H9 (cell line): ENCODE results near the gene ABCA4. TPM values are rescaled to one million over a fixed set of nuclear protein-coding genes. Genes with fewer than 3 reads are reported as not detected.

Source experiments
- DNase-seq: peaks from one replicate; pipeline ENCODE4 v3.0.0-alpha.2; 2017
- H2AFZ ChIP-seq: one replicate; pipeline ENCODE4 v1.6.1; 2013; ENCODE audit warnings: mild to moderate bottlenecking, low read length, control low read depth, moderate library complexity
- H2AK5ac ChIP-seq: 2 replicates; pipeline ENCODE4 v1.6.1; 2013; ENCODE audit warnings: low read length, control low read depth, mixed read lengths; ENCODE audit not compliant: insufficient read length
- H2BK120ac ChIP-seq: one replicate; pipeline ENCODE4 v1.6.1; 2013; ENCODE audit warnings: low read depth, mild to moderate bottlenecking, low read length, control low read depth, inconsistent platforms; ENCODE audit not compliant: poor library complexity, severe bottlenecking
- H2BK12ac ChIP-seq: 2 replicates; pipeline ENCODE4 v1.6.1; 2013; ENCODE audit warnings: low read length, control low read depth, mixed read lengths, low read depth; ENCODE audit not compliant: insufficient read length
- H2BK15ac ChIP-seq: 2 replicates; pipeline ENCODE4 v1.6.1; 2013; ENCODE audit warnings: low read depth, low read length, control low read depth
- H2BK20ac ChIP-seq: one replicate; pipeline ENCODE4 v1.6.1; 2013; ENCODE audit warnings: low read depth, mild to moderate bottlenecking, low read length, control low read depth, inconsistent platforms; ENCODE audit not compliant: poor library complexity, severe bottlenecking
- H2BK5ac ChIP-seq: 2 replicates; pipeline ENCODE4 v1.6.1; 2013; ENCODE audit warnings: low read length, control low read depth, mixed read lengths; ENCODE audit not compliant: insufficient read length
- H3K14ac ChIP-seq: 2 replicates; pipeline ENCODE4 v1.6.1; 2013; ENCODE audit warnings: low read length, control low read depth; ENCODE audit not compliant: insufficient read depth
- H3K18ac ChIP-seq: 2 replicates; pipeline ENCODE4 v1.6.1; 2013; ENCODE audit warnings: low read depth, mild to moderate bottlenecking, mixed read lengths, low read length, control low read depth; ENCODE audit not compliant: insufficient read length
- H3K23ac ChIP-seq: 2 replicates; pipeline ENCODE4 v1.6.1; 2013; ENCODE audit warnings: low read length, control low read depth, mixed read lengths, low read depth; ENCODE audit not compliant: insufficient read length
- H3K23me2 ChIP-seq: 2 replicates; pipeline ENCODE4 v1.6.1; 2013; ENCODE audit warnings: low read depth, mild to moderate bottlenecking, mixed read lengths, low read length, control low read depth; ENCODE audit not compliant: insufficient read length, poor library complexity, severe bottlenecking
- H3K27ac ChIP-seq: 2 replicates; pipeline ENCODE4 v1.5.1; 2013; ENCODE audit warnings: low read length, control low read depth, mixed read lengths, low read depth; ENCODE audit not compliant: insufficient read length
- H3K27me3 ChIP-seq: 2 replicates; pipeline ENCODE4 v1.6.1; 2013; ENCODE audit warnings: low read length, control low read depth, inconsistent platforms; ENCODE audit not compliant: insufficient read depth
- H3K4ac ChIP-seq: 2 replicates; pipeline ENCODE4 v1.6.1; 2013; ENCODE audit warnings: low read depth, mild to moderate bottlenecking, control low read depth, inconsistent platforms, low read length, moderate library complexity
- H3K4me1 ChIP-seq: 2 replicates; pipeline ENCODE4 v1.6.1; 2013; ENCODE audit warnings: low read length, control low read depth, inconsistent platforms; ENCODE audit not compliant: insufficient read depth
- H3K4me2 ChIP-seq: 2 replicates; pipeline ENCODE4 v1.6.1; 2013; ENCODE audit warnings: low read length, control low read depth, mixed read lengths; ENCODE audit not compliant: insufficient read length, insufficient read depth
- H3K56ac ChIP-seq: 2 replicates; pipeline ENCODE4 v1.6.1; 2013; ENCODE audit warnings: low read depth, mild to moderate bottlenecking, mixed read lengths, low read length, control low read depth; ENCODE audit not compliant: insufficient read length
- H3K79me1 ChIP-seq: 2 replicates; pipeline ENCODE4 v1.6.1; 2013; ENCODE audit warnings: low read depth, mild to moderate bottlenecking, moderate library complexity, low read length, control low read depth, inconsistent platforms; ENCODE audit not compliant: insufficient read depth, poor library complexity, severe bottlenecking
- H3K79me2 ChIP-seq: 2 replicates; pipeline ENCODE4 v1.6.1; 2013; ENCODE audit warnings: low read length, control low read depth, inconsistent platforms; ENCODE audit not compliant: insufficient read depth
- H3K9ac ChIP-seq: 2 replicates; pipeline ENCODE4 v1.6.1; 2013; ENCODE audit warnings: low read length, control low read depth, mixed read lengths; ENCODE audit not compliant: insufficient read length; ENCODE audit errors: extremely low read depth
- H3K9me3 ChIP-seq: one replicate; pipeline ENCODE4 v1.6.1; 2013; ENCODE audit warnings: low read depth, low read length, inconsistent platforms; ENCODE audit not compliant: control insufficient read depth
- H3T11ph ChIP-seq: one replicate; pipeline ENCODE4 v1.6.1; 2013; ENCODE audit warnings: mild to moderate bottlenecking, low read length, control low read depth, inconsistent platforms
- H4K20me1 ChIP-seq: one replicate; pipeline ENCODE4 v1.6.1; 2013; ENCODE audit not compliant: control insufficient read depth, insufficient read length, insufficient read depth
- H4K5ac ChIP-seq: 2 replicates; pipeline ENCODE4 v1.6.1; 2013; ENCODE audit warnings: low read depth, mild to moderate bottlenecking, mixed read lengths, low read length, control low read depth; ENCODE audit not compliant: insufficient read length
- H4K8ac ChIP-seq: replicated peaks from 2 replicates; pipeline ENCODE4 v1.6.1; 2013; ENCODE audit warnings: low read length, control low read depth, mixed read lengths, low read depth; ENCODE audit not compliant: insufficient read length
- H4K91ac ChIP-seq: 2 replicates; pipeline ENCODE4 v1.6.1; 2013; ENCODE audit warnings: low read depth, mild to moderate bottlenecking, moderate library complexity, mixed read lengths, low read length, control low read depth; ENCODE audit not compliant: insufficient read length
- H3K27ac Mint-ChIP-seq, 3 experiments: 2 replicates in 2 of 3; 3 replicates in 1 of 3; pipeline ENCODE4 v1.8.0; 2020 to 2021; ENCODE audit warnings: mixed read lengths in 3 of 3, mild to moderate bottlenecking in 1 of 3, moderate library complexity in 1 of 3
- H3K27me3 Mint-ChIP-seq: 2 replicates; pipeline ENCODE4 v1.8.0; 2021; ENCODE audit warnings: low read depth, mild to moderate bottlenecking, moderate library complexity, mixed read lengths
- H3K36me3 Mint-ChIP-seq, 3 experiments: 2 replicates in 2 of 3; 3 replicates in 1 of 3; pipeline ENCODE4 v1.8.0; 2020 to 2021; ENCODE audit warnings: low read depth in 3 of 3, mixed read lengths in 3 of 3; ENCODE audit not compliant: insufficient read depth in 1 of 3
- H3K4me1 Mint-ChIP-seq, 2 experiments: 2 replicates each; pipeline ENCODE4 v1.8.0; 2020; ENCODE audit warnings: mixed read lengths in 2 of 2
- H3K4me3 Mint-ChIP-seq, 2 experiments: 2 replicates in 1 of 2; 3 replicates in 1 of 2; pipeline ENCODE4 v1.8.0; 2020 to 2021; ENCODE audit warnings: mild to moderate bottlenecking in 2 of 2, mixed read lengths in 2 of 2, moderate library complexity in 1 of 2
- H3K9me3 Mint-ChIP-seq, 2 experiments: 2 replicates in 1 of 2; 3 replicates in 1 of 2; pipeline ENCODE4 v1.8.0; 2020; ENCODE audit warnings: mild to moderate bottlenecking in 2 of 2, mixed read lengths in 2 of 2, moderate library complexity in 1 of 2
- total RNA-seq: library from RNA; stranded (reverse); gene quantifications from 2 replicates; pipeline ENCODE4 v1.2.1, GENCODE V29; 2021
- TF ChIP-seq, protein P1 (sequence below): fragments of 200-600 bp; sonication (generic); conservative IDR thresholded peaks from 3 replicates; pipeline ENCODE4 v1.8.0; 2021; ENCODE audit warnings: antibody characterized with exemption, mild to moderate bottlenecking

Gene ABCA4
- total RNA-seq, 1 experiment from 2014 or later = not detected

DNA sequence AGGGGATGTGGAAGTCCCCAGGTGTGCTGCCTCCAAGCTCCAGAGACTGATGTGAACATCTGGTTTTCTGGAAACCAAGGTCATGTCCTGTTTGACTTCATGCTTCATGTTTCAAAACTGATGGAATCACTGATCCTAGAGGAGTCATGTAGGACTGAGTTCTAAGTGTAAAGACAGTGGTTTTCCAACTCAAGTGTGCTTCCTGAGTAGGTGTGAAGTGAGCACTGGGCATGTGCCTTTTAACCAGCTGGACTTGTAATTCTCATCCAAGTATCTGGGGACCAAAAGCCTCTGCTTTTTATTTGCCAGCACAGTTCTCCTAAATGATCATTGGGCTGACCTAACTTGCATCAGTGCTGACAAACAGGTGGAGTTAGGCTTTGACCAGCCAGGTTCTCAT is 36.9 kb downstream of the ABCA4 start:
- peaks cover 4 to 7% of the 10 kb centered on the region in 2 experiments; a peak in 3 of 4 replicates for H3K4me1 Mint-ChIP-seq
- H3K27ac Mint-ChIP-seq = no peak overlapping the region
- Histone ChIP-seq H4K5ac (no peak overlapping the region), H3K79me1 (no peaks in the 10 kb centered on the region), H3K18ac (no peak overlapping the region), H2BK5ac (no peak overlapping the region), H2AK5ac (no peak overlapping the region), H3K56ac (no peak overlapping the region), H4K8ac (no peak overlapping the region), H3K4me1 (no peaks in the 10 kb centered on the region), H3K23ac (no peak overlapping the region), H2BK120ac (no peak overlapping the region), H2AFZ (no peak overlapping the region), H3K4me2 (no peak overlapping the region), H2BK12ac (no peak overlapping the region), H3T11ph (no peak overlapping the region), H4K20me1 (no peaks in the 10 kb centered on the region), H3K79me2 (no peaks in the 10 kb centered on the region), H2BK15ac (no peak overlapping the region), H3K9ac (no peak overlapping the region), H3K4ac (no peak overlapping the region), H4K91ac (no peak overlapping the region), H3K27me3 (no peaks in the 10 kb centered on the region), H2BK20ac (no peak overlapping the region), H3K27ac (no peak overlapping the region), H3K9me3 (no peaks in the 10 kb centered on the region), H3K23me2 (no peaks in the 10 kb centered on the region), H3K14ac (no peak overlapping the region)
- DNase-seq = no peak
- H3K4me3 Mint-ChIP-seq = no peak overlapping the region
- H3K27me3 Mint-ChIP-seq = peaks cover 44% of the 10 kb centered on the region
- TF ChIP-seq, protein P1, sequence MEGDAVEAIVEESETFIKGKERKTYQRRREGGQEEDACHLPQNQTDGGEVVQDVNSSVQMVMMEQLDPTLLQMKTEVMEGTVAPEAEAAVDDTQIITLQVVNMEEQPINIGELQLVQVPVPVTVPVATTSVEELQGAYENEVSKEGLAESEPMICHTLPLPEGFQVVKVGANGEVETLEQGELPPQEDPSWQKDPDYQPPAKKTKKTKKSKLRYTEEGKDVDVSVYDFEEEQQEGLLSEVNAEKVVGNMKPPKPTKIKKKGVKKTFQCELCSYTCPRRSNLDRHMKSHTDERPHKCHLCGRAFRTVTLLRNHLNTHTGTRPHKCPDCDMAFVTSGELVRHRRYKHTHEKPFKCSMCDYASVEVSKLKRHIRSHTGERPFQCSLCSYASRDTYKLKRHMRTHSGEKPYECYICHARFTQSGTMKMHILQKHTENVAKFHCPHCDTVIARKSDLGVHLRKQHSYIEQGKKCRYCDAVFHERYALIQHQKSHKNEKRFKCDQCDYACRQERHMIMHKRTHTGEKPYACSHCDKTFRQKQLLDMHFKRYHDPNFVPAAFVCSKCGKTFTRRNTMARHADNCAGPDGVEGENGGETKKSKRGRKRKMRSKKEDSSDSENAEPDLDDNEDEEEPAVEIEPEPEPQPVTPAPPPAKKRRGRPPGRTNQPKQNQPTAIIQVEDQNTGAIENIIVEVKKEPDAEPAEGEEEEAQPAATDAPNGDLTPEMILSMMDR = no peak
- H3K9me3 Mint-ChIP-seq = no peaks in the 10 kb centered on the region
- H3K36me3 Mint-ChIP-seq = no peaks in the 10 kb centered on the region
